ENCODE results near the gene ATF4.

DNA sequence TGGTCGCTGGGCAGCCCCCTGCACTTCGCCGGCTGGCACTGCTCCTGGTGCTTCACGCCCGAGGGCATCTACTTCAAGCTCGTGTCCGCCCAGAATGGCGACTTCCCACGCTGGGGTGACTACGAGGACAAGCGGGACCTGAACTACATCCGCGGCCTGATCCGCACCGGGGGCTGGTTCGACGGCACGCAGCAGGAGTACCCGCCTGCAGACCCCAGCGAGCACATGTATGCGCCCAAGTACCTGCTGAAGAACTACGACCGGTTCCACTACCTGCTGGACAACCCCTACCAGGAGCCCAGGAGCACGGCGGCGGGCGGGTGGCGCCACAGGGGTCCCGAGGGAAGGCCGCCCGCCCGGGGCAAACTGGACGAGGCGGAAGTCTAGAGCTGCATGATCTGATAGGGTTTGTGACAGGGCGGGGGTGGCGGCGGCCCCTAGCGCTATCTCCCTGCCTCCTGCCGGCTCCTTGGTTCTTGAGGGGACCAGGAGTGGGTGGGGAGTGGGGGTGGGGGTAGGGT is 31.7 kb upstream of the ATF4 start:
- TF ChIP-seq, protein P1, sequence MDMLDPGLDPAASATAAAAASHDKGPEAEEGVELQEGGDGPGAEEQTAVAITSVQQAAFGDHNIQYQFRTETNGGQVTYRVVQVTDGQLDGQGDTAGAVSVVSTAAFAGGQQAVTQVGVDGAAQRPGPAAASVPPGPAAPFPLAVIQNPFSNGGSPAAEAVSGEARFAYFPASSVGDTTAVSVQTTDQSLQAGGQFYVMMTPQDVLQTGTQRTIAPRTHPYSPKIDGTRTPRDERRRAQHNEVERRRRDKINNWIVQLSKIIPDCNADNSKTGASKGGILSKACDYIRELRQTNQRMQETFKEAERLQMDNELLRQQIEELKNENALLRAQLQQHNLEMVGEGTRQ (IDR thresholded peaks at IDR 0.05; ENCODE audit: low read length): no peak
- TF ChIP-seq, protein P2, sequence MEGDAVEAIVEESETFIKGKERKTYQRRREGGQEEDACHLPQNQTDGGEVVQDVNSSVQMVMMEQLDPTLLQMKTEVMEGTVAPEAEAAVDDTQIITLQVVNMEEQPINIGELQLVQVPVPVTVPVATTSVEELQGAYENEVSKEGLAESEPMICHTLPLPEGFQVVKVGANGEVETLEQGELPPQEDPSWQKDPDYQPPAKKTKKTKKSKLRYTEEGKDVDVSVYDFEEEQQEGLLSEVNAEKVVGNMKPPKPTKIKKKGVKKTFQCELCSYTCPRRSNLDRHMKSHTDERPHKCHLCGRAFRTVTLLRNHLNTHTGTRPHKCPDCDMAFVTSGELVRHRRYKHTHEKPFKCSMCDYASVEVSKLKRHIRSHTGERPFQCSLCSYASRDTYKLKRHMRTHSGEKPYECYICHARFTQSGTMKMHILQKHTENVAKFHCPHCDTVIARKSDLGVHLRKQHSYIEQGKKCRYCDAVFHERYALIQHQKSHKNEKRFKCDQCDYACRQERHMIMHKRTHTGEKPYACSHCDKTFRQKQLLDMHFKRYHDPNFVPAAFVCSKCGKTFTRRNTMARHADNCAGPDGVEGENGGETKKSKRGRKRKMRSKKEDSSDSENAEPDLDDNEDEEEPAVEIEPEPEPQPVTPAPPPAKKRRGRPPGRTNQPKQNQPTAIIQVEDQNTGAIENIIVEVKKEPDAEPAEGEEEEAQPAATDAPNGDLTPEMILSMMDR (IDR thresholded peaks at IDR 0.05; ENCODE audit: control extremely low read depth in 1 of 3, insufficient read depth in 1 of 3, low read depth in 1 of 3, low read length in 3 of 3): no peak
- no peak for TF ChIP-seq RAD21 (IDR thresholded peaks at IDR 0.05 in 1 of 2, conservative IDR thresholded peaks at IDR 0.05 in 1 of 2; ENCODE audit: low read depth in 2 of 2, low read length in 2 of 2)
- no peak for TF ChIP-seq TCF12 (IDR thresholded peaks at IDR 0.05; ENCODE audit: low read depth, low read length)
- TF ChIP-seq TAF1 (IDR thresholded peaks at IDR 0.05; ENCODE audit: low read depth, low read length): no peak

Measured in H1 (cell line).